ENCODE results near the gene CHRNA1. TPM values are rescaled to one million over a fixed set of nuclear protein-coding genes. Genes with fewer than 3 reads are reported as not detected.

CHRNA1 gene
- total and polyA plus RNA-seq, 9 of the 15 experiments (the other 6 are each of a cell fraction or from before 2014, with no cell fraction given) = not detected

GRCh38 chr2:174766271-174766670 lies 2.0 kb upstream of the CHRNA1 start:
- DNase-seq (ENCODE audit: extremely low read depth in 1 of 4, low spot score in 3 of 4) (no peak), ATAC-seq (no peak), FAIRE-seq (peak; percentile 72)
- H3K9me3 ChIP-seq (replicated peaks; ENCODE audit: control insufficient read depth, insufficient read depth, low read depth, low read length) = no peaks in the 10 kb centered on the region
- in situ Hi-C loops (cut with MboI) = no loop called here
- intact Hi-C loops (cut with micrococcal nuclease) = no loop called here
- H3K36me3 ChIP-seq (ENCODE audit: control insufficient read depth, insufficient read depth, low read length) = no peaks in the 10 kb centered on the region
- H3K4me1 ChIP-seq (replicated peaks in 1 of 2; ENCODE audit: control insufficient read depth in 2 of 2, insufficient read depth in 2 of 2, low read length in 2 of 2) = no peaks in the 10 kb centered on the region
- H2AFZ ChIP-seq (ENCODE audit: low read depth, low read length) = no peak overlapping the region
- POLR2A ChIA-PET = no interaction called here
- no peaks in the 10 kb centered on the region for H4K20me1 ChIP-seq (replicated peaks; ENCODE audit: control insufficient read depth, insufficient read depth, low read length)
- BruUV-seq (replicated peaks) = no TSS peak
- H3K79me2 ChIP-seq (ENCODE audit: control insufficient read depth, insufficient read depth, low read length) = no peaks in the 10 kb centered on the region
- H3K27ac ChIP-seq (ENCODE audit: extremely low read depth, low read depth, low read length) = no peak overlapping the region
- peaks cover 0 to 17% of the 10 kb centered on the region in 2 experiments; a peak in 2 of 5 replicates for H3K27me3 ChIP-seq (ENCODE audit: control insufficient read depth in 2 of 2, insufficient read depth in 2 of 2, low read length in 2 of 2)
- H3K4me3 ChIP-seq = no peak overlapping the region
- CTCF ChIA-PET (ENCODE audit: low intra/inter-chr PET ratio) = interaction anchor here (0.7 kb wide), 1 partner anchor 1276 kb away, joined by 3 read pairs; no protein-coding TSS in a partner anchor
- no peaks in the 10 kb centered on the region for H3K9me1 ChIP-seq (ENCODE audit: control insufficient read depth, insufficient read depth, low read length)
- H3K4me2 ChIP-seq (ENCODE audit: insufficient read depth, low read length) = no peak overlapping the region
- no peak overlapping the region for H3K9ac ChIP-seq (ENCODE audit: insufficient read depth in 1 of 2, low read depth in 2 of 2, low read length in 2 of 2)
- TF ChIP-seq RBFOX2 (IDR thresholded peaks at IDR 0.05; ENCODE audit: low read depth, low read length) = no peak
- TF ChIP-seq CBX2 (IDR thresholded peaks at IDR 0.05; ENCODE audit: insufficient read depth, low read length, poor library complexity, severe bottlenecking) = no peak
- no peak for TF ChIP-seq FOXJ3 (CRISPR knock-in tag; IDR thresholded peaks at IDR 0.05)
- TF ChIP-seq ZBTB49 (CRISPR knock-in tag; IDR thresholded peaks at IDR 0.05; ENCODE audit: borderline replicate concordance) = no peak
- TF ChIP-seq ZNF41 (CRISPR knock-in tag; conservative IDR thresholded peaks at IDR 0.05) = no peak
- no peak for TF ChIP-seq ZBED1 (IDR thresholded peaks at IDR 0.05)
- TF ChIP-seq ZNF174 (CRISPR knock-in tag; IDR thresholded peaks at IDR 0.05) = no peak
- TF ChIP-seq HNRNPL (IDR thresholded peaks at IDR 0.05; ENCODE audit: low read depth, low read length) = no peak
- TF ChIP-seq SOX6 (IDR thresholded peaks at IDR 0.05) = no peak
- TF ChIP-seq STAG1 (CRISPR knock-in tag; IDR thresholded peaks at IDR 0.05; ENCODE audit: borderline replicate concordance) = no peak
- TF ChIP-seq ZKSCAN3 (CRISPR knock-in tag; IDR thresholded peaks at IDR 0.05) = no peak
- no peak for TF ChIP-seq TEAD1 (CRISPR knock-in tag; IDR thresholded peaks at IDR 0.05)
- TF ChIP-seq ZNF699 (CRISPR knock-in tag; IDR thresholded peaks at IDR 0.05; ENCODE audit: insufficient replicate concordance) = no peak
- TF ChIP-seq PHF20 (IDR thresholded peaks at IDR 0.05; ENCODE audit: partially characterized antibody) = no peak
- no peak for TF ChIP-seq ZNF766 (CRISPR knock-in tag; conservative IDR thresholded peaks at IDR 0.05)
- no peak for TF ChIP-seq SREBF1 (IDR thresholded peaks at IDR 0.05; ENCODE audit: borderline replicate concordance, low read depth, low read length)
- WGBS (ENCODE audit: insufficient coverage, low coverage, missing lambda C conversion rate) = 5% methylated on average over 1 of the region's 1 CpG

Measured in K562 (cell line).